Stimulated activated CD8-positive, alpha-beta memory T cell treated with anti-CD3 and anti-CD28 coated beads, Interleukin-4, amount 100 ng/mL, for 4 hours (primary cell): ENCODE results near the gene SCFD1.
"Not testable (repeated sequence)": the region's sequence is repeated elsewhere in the genome, so short reads cannot be mapped to it uniquely, and the experiment has no call there.

Experiments
- DNase-seq, 2 donors: peaks; one replicate each; pipeline ENCODE4 v3.0.0-alpha.2; 2020; ENCODE audit warnings: low read depth in 2 of 2, low spot score in 1 of 2

Gene SCFD1, protein sequence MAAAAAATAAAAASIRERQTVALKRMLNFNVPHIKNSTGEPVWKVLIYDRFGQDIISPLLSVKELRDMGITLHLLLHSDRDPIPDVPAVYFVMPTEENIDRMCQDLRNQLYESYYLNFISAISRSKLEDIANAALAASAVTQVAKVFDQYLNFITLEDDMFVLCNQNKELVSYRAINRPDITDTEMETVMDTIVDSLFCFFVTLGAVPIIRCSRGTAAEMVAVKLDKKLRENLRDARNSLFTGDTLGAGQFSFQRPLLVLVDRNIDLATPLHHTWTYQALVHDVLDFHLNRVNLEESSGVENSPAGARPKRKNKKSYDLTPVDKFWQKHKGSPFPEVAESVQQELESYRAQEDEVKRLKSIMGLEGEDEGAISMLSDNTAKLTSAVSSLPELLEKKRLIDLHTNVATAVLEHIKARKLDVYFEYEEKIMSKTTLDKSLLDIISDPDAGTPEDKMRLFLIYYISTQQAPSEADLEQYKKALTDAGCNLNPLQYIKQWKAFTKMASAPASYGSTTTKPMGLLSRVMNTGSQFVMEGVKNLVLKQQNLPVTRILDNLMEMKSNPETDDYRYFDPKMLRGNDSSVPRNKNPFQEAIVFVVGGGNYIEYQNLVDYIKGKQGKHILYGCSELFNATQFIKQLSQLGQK

DNA sequence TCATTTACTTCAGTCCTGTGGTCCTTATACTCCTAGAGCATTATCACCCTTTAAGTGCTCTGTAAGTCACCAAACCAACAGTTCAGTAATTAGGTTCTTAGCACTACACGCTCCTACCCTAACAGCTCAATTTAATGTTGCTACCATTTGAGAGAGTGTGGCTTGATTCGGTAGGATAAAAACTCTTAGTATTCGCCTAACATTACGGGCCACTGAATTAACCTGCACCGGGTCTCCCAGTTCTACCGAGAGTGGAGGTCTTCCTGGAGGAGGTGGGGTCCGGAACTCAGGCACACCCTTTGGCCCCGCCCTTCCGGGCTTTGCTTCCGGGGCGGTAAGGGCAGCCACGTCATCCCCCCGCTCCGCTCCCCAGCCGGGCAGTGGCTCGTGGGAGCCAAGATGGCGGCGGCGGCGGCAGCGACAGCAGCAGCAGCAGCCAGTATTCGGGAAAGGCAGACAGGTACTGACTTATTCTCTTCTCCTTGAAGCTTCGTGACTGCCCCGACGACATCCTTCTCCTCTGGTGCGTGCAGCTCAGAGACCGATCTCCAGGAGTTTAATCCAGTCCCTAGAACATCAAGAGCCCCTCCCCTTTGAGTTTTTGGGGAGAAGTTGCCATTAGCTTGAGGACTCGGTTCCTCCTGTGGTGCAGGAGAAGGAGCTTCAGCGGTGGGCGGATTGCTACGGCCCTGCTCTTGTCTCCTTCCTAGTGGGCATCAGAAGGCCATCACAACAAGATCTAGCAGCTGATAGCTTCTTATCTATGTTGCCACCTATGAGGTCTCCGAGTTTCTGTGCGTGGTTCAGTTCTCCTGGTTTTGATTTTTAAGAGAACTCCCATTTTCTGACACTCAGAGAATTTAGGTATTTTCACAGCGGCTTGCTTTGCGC is at the start of gene SCFD1:
Gene SCFD1, plus strand, starts transcription at position 380 of the 891 bp plus-strand sequence. Its CDS starts 20 bp downstream, at position 400.
- peak; percentile 84 to 86 for DNase-seq

DNA sequence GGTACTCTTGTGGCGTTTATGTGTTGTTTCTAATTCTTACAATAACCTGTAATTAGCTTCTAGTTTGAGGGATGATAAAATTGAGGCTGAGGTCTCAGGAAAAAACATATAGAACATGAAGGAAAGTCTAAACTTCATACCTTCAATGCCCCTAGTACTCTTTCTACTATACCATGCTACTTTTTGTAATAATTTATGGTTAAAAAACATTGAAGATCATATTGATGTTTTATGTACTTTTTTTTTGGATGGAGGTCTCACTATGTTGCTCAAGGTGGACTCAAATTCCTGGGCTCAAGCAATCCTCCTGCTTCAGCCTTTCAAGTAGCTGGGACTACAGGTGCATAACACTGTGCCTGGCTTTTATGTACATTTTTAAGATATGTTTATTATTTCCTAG is 49.3 kb upstream of the SCFD1 start:
- DNase-seq = no peak

DNA sequence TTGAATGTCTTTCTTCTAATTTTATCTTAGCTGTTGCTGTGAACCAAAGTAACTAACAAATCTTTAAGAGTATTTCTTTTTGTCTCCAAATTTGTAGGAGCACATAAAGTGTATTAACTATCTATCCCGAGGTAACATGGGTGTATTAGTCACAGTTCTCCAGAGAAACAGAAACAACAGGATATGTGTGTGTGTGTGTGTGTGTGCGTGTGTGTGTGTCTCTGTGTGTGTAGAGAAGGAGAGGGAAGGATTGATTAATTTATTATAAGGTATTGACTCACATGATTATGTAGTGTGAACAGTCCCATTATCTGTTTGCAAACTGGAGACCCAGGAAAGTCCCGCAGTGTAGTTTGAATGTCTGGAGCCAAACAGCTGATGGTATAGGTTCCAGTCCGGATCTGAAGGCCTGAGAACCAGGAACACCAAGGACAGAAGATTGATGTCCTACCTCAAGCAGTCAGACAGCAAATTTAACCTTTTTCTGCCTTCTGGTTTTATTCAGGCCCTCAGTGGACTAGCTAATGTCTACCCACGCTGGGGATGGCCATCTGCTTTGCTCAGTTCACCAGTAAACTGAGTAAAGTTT is 48.8 kb upstream of the SCFD1 start:
- no peak for DNase-seq

DNA sequence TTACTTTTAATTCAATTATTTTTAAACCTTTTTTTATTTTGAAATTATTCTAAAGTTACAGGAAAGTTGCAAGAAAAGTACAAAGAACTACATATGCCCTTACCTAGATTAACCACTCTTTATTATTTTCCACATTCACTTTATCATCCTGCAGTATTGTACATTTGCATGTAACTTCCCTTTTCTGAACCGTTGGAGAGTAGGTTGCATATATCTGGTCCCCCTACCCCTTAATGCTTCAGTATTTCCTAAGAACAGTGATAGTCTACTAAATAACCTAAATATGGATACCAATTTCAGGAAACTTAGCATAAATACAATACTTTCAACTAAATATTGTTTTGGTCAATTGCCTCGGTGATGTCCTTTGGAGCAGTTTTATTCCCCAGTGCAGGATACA is 48.2 kb upstream of the SCFD1 start:
- DNase-seq = no peak

DNA sequence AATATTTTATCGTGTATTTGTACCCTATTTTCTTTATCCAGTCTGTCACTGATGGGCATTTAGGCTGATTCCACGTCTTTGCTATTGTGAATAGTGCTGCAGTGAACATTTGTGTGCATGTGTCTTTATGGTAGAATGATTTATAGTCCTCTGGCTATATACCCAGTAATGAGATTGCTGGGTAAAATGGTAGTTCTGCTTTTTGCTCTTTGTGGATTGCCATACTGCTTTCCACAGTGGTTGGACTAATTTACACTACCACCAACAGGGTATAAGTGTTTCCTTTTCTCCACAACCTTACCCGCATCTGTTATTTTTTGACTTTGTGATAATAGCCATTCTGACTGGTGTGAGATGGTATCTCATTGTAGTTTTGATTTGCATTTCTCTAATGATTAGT is 47.3 kb upstream of the SCFD1 start:
- not testable (repeated sequence) for DNase-seq

DNA sequence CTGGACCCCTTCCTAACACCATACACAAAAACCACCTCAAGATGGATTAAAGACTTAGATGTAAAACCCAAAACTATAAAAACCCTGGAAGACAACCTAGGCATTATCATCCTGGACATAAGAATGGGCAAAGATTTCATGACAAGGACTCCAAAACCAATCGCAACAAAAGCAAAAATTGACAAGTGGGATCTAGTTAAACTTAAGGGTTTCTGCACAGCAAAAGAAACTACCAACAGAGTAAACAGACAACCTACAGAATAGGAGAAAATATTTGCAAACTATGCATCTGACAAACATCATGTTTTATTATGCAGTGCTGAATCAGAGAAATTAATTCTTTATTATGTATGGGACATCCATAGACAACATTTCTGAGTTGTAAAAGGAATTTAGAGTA is 45.8 kb upstream of the SCFD1 start:
- DNase-seq = not testable (repeated sequence)

DNA sequence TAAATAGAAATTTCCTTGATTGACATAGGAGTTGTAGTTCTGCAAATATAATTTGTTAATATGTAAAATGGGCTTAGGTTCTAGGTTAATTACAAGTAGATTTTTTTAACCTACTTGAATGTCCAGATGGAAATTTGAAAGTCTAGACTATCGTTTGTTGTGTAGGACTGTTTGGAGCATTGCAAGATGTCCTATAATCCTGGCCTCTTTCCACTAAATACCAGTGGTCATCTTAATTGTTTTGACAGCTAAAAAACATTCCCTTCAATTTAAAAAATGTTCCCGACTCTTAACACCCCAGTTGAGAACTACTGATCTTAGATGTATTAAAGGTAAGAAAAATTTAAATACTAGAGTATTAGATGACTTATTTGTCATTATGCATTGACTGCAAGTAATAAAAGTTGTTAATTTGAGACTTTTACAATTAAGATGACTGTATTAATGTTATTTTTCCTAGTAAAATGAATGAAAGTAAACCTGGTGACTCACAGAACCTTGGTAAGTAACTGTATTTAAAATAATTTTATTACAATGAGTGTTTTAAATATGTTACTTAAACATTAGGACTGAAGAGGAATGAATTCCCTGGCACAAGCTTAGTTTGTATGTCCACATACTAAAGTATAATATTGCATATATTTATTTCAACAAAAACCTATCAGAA is 41.4 kb upstream of the SCFD1 start:
- DNase-seq = no peak

DNA sequence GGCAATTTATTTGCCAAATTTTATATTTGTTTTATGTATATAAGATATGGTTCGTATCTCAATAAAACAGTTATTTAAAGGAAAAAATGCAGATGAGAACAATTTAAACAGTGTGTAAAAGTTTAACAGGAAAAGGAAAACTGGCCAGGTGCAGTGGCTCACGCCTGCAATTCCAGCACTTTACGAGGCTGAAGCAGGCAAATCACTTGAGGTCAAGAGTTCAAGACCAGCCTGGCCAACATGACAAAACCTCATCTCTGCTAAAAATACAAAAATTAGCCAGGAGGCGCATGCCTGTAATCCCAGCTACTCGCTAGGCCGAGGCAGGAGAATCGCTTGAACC is 40.9 kb upstream of the SCFD1 start:
- DNase-seq = no peak

DNA sequence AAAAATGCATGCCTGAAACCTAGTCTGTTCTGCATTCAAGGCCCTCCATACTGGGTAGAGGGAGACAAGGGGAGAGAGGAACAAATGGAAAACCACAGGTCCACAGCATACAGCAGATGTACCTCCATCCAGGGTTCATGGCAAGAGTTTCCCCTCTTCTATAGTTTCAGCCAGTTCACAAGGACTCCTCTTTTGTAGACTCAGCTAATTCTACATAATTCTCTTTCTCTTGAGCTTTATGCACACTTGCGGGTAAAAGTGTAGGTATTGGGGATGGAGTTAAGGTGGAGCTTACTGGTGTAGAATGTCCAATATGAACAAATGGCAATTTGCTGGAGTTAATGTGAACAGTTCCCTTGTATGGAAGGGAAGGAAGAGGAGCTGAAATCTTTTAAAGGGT is 39.7 kb upstream of the SCFD1 start:
- DNase-seq = no peak

DNA sequence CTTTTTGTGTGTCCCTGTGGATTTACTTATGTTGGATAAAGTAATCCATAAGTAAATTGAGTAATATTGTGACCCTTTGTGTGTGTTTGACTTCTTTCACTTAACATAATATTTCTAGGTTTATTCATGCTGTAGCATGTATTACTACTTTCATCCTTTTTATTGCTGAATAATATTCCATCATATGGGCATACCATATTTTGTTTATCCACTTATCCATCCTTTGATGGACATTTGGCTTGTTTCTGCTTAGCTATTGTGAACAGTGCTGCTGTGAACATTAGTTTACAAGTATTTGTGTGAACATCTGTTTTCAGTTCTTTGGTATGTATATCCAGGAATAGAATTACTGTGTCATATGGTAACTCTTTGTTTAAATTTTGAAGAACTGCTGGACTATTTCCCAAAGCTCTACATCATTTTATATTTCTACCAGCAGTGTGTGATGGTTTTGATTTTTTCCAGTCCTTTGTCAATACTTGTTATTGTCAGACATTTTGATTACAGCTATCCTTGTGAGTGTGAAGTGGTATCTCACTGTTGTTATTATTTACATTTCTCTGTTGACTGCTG is 38.0 kb upstream of the SCFD1 start:
- no peak for DNase-seq

DNA sequence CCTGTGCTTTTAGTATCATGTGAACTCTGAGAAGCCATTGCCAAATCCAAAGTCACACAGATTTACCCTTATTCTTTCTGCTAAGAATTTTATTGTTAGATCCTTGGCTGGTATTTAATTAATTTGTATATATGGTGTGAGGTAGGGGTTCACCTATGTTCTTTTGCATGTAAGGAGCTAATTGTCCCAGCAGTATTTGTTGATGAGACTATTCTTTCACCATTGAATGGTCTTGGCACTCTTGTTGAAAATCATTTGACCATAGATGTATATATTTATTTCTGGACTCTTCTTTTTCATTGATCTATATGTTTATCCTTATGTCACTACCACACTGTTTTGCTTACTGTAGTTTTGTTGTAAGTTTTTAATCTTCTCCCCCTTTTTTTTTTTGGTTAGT is 36.9 kb upstream of the SCFD1 start:
- DNase-seq = no peak

DNA sequence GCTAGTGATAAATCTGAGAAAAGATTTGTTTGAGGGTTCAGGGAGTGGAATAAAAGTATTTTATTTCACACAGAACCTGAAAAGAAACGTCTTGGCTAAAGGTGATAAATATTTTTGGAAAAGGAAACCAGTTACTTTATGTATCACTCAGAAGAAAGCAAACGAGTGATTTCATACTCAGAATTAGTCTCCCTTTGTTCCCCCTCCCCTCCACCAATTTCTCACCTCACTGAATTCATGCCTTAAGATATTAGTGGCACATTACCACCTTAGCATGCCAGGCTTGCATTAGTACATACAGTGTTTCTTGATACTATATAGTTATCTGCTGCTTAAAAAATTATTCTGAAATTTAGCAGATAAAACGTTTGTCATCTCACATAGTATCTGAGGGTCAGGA is 35.0 kb upstream of the SCFD1 start:
- no peak for DNase-seq

DNA sequence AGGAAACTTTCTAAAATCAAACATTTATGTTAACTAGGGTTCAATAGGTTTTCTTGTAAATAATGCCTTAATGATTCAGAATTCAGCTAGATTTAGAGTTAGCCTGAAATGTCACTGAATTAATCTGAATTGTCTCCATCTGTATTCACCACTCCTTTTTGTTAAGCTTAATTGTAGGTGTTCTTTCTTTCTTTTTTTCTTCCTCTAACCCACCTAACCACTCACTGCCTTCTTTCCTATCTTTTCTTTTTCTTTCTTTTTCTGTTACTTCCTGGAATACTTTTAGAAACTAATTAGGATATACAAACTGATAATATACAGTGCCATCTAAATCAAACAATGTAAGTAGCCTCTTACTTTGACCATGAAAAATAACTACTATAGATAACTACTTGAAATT is 33.2 kb upstream of the SCFD1 start:
- no peak for DNase-seq

DNA sequence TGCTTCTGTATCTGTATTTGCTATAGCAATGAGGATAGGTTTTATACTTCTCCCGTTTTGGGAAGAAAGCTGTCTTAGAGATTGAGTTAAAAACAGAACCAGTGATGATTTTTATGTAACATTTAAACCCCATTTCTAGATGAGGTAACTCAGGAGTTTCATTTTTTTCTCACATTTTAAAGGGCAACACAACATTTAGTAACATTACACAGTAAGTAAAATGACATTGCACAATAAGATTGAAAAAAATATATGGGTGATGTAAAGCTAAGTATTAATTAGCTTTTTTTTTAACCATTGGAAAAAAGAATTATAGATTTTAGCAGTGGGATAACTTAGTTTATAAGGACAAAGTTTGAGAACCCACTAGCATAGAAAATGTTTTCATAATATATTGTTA is 25.2 kb upstream of the SCFD1 start:
- no peak for DNase-seq

DNA sequence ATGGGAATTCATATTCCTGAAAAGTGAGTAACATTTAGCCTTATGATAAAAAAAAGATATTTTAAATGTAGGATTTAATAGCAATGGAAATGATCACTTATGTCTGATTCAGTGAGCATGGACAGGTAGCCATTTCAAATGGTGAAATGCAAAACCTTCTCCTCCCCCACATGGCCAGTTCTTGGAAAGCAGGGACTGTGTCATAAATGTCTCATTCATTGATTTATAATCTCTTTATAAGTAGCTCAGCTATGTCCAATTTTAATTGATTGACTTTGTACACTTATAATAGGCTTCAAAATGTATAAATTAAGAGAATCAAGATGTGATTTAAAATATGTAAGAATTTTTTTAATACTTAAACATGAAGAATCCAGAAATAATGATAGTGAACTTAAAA is 24.6 kb upstream of the SCFD1 start:
- no peak for DNase-seq

DNA sequence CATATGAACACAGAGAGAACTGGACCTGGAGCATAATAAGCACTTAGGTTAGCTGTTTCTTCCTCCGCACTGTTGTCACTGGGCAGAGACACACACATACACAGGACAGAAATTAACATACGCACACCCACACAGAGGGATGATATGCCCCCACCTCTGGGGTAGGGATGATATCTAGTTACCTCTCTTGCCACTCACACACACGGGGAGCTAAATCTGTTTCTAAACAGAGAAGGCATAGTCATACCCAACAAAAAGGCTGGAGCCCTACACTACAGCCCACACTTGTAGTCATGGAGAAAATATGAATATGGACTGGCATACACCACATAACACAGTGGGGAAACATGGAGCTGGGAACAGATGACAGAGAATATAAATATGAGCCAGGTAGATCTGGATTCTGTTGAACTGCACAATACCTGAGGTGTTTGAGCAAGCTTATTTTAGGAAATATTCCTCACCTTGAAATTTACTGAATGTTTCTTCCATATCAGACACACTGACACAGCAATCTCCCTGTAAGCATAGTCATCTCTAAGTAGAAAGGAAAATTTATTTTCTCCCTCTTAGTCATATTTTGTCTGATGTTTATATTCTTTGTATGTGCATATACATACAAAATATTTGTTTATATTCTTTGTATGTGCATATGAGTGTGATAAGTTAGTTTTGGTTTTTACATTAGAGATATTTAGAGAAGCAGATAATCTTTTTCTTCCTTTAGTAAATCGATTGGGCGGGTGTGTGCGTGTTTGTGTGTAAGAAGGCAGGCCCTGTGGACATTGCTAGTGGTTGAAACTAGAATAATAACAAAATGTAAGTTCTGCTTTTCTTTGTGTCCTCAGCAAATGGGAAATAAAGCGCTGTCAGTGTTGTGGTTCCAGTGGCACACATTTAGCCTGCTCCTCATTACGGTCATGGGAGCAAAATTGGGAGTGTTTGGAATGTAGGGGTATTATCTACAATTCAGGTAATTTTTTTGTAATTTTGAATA is 20.9 kb upstream of the SCFD1 start:
- DNase-seq = no peak

DNA sequence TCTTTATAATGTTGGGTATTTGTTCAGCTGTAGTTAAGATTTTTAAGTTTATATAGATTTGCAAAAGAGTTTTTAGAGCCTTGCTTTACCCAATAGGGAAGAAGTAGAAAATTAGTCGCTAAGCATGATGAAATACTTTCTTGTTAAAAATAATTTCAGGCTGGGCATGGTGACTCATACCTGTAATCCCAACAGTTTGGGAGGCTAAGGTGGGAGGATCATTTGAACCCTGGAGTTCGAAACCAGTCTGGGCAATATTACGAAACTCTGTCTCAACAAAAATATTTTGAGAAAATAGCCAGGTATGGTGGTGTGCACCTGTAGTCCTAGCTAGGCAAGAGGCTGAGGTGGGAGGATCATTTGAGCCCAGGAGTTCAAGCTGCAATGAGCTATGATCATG is 18.7 kb upstream of the SCFD1 start:
- no peak for DNase-seq

DNA sequence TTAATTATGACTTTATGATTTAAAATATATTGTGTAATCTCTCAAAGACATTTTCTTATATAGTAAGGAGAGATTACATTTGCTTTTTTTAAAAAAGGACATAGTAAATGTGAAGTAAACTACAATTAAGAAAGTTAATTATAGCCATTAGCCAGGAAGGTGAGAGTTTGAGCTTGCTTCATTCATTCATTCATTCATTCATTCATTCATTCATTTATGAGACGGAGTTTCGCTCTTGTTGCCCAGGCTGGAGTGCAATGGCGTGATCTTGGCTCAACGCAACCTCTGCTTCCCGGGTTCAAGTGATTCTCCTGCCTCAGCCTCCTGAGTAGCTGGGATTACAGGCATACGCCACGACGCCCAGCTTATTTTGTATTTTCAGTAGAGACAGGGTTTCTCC is 17.4 kb upstream of the SCFD1 start:
- not testable (repeated sequence) for DNase-seq

DNA sequence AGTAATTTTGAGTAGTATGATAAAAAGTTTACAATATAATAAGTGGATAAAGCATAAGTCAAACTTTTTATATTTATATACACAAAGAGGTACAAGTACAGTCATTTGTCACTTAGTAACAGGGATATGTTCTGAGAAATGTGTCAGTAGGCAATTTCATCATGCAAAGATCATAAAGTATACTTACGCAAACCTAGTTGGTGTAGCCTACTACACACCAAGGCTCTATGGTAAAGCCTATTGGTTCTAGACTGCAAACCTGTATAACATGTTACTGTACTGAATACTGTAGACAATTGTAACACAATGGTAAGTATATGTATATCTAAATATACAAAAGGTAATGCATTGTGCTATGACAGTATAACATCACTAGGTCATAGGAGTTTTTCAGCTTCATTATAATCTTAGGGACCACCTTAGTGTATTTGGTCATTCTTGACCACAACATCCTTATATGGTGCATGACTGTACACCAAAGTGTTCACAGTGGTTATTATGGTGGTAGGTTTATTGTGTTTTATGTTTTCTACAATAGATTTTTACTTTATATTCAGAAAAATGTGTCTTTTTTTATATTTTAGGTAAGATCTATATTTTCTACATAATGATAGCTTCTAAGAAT is 14.9 kb upstream of the SCFD1 start:
- no peak for DNase-seq
